ENCODE measurements around the gene ZNF385A.

Gene ZNF385A

DNA sequence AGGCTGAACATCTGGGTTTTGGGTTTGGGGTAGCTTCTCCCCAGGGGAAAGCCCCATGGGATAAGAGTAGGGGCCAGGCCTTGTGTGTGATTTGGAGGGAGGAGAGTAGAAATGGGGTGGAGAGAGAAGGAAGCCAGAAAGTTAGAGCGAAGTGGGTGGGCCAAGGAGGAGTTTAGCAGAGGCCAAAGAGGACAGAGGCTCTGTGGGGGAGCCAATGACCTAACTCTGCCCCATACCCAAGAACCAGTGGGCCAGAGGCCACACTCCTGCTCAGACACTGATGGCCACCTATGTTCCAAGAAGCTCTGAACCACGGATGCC is 9.3 kb downstream of the ZNF385A start:
- DNase-seq (ENCODE audit: low read depth in 1 of 2, low spot score in 1 of 2) = no peak

DNA sequence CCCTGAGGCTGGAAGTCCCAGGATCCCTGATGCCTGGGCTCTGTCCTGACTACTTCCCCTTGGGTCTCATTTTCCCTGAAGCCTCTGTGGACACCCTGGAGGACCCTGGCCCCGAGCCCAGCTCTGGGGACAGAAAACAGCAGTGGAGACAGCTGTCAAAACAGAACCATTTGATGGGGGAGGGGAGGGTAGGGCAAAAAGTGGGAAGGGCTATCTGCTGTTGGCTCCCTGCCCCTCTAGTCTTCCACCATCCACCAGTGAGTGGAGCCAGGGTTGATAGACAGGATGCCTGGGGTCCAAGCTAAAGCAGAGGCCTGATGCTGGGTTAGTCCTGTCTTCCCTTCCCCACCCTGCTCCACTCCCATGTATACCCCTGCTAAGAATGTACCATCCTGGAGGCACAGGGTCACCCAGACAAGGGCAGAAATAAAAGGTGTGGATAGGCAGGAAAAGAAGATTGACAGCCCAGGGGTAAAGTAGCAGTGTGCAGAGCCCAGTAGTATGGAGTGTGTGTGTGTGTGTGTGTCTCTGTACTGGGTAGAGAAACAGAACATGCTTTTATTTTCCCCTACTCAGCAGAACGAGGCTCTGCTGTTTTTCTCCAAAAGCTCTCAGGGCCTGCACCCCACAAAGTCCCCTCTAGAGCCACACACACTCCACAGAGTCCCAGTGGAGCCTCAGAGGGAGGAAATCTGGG is 9.8 kb downstream of the ZNF385A start:
- DNase-seq (ENCODE audit: low read depth in 1 of 2, low spot score in 1 of 2) = no peak

DNA sequence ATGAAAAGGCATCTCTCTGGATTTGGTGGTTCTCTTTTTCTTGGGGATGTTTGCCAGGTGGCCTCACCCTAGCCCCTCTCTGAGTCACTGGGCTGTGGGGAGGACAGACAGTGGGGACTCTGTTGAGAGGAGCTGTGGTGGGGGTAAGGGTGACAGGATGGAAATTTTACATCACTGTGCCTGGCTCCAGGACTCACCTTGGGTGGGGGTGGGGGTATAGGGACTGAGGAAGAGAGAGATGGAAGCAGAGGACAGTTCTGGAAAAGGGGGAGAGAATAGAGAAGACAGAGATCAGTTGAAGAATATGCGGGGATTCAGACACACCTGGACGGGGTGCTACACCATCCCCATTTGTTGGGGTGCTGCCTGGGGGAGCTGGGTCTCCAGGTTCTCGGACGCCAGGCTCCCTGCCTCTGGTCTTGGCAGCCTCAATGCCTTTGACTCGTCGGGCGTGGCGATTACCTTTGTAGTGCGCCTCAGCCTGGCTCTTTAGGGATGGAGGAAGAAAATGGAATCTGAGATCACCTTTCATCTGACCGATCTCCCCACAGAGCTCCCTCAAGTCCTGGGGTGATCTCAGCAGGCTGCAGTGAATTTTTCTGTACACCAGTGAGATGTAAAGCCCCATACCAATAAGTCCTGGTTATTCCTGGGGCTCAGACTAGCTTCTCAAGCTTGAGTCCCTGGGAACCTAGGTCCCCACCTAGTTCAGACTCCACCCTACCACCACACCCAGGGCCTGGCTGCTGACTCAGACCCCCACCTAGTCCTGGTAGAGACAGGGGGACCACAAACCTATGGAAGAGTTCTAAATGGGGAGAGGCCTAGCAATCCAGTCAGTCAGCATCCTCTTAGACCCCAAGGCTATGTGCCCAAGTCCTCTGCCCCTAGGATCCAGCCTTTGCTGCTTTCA is 10.6 kb downstream of the ZNF385A start:
- no peak for DNase-seq (ENCODE audit: low read depth in 1 of 2, low spot score in 1 of 2)

DNA sequence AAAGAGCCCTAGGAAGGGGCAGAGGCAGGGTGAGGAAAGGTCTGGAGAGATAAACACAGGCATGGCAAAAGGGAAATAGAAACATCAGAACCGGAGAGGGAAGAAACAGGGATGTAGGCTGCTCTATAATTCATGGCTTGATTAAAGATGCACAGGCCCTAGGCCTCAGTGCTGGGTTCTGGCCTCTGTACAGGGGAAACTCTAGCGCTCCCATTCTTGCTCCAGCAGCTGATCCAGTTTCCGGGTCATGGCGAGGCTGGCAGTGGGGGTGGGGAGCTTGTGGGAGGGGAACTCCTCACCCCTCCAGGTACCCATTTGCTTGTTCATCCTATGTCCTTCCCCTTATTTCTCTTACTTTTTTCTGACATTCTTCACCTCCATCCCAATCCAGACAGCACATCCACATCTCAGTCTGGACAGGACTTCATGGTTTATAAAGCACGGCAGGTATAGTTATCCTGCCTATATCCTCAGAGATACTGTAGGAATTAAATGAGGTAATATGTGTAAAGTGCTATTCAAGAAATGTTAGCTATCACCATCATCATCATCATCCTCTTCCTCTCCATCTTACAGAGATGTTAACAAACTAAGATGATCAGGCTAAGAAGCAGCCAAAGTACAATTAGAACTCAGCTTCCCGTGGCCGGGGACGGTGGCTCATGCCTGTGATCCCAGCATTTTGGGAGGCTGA is 12.3 kb downstream of the ZNF385A start:
- DNase-seq (ENCODE audit: low read depth in 1 of 2, low spot score in 1 of 2) = no peak

GRCh38 chr12:54371328-54372112 is 13.0 kb downstream of the ZNF385A start:
- no peak for DNase-seq (ENCODE audit: low read depth in 1 of 2, low spot score in 1 of 2)

DNA sequence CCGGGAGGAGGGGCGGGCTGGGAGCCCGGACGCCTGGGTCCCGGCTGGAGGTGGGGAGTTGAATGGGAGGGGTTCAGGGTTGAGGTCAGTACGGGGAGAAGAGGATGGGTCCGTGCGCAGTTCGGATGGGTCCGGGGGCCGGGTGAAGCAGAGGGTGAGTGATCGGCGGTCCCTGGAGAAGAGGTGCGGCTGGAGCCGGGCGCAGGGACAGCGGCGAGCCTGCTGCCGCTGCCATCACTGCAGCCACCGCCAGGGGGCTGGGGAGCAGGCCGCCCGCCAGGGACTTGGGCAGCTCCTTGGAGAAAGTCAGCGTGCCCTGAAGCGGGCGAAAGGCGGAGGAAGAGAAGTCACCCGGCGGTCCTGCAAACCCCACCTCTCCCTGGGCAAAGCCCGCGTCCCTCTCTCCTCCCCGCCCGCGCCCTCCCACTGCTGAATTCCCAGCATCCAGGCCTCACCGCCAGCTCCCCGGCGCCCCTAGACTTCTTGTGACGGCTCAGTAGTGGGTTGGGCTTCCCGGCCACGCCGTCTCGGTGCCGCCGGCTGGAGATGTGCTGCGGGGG is 14.3 kb downstream of the ZNF385A start:
- DNase-seq (ENCODE audit: low read depth in 1 of 2, low spot score in 1 of 2) = no peak

DNA sequence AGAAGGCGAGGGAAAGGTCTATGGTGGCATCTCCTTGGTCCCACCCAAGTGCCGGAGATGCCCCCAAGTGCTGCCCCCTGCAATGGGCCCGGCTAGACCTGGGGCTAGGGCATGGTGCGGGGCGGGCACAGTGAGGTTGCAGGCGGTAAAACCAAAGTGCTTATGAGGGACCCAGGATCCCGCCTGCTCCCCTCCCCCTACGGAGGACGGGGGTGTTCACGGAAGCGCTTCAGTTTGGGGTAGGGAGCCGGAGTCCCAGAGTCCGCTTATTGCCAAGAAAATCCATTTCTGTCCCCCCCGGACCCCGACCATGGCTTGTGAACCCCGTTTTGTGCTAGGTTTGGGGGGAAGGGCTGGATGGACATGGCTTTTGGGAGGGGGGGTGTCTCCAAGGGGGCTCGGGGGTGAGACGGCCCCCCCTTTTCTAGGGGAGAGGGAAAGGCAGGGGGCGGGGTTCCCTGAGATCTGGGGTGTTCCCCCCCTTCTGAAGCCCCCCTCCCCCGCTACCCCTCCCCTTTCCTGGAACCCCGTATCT is 14.9 kb downstream of the ZNF385A start:
- DNase-seq (ENCODE audit: low read depth in 1 of 2, low spot score in 1 of 2) = no peak

GRCh38 chr12:54368709-54369596 is 15.6 kb downstream of the ZNF385A start:
- peak; percentile 83 to 90 for DNase-seq (ENCODE audit: low read depth in 1 of 2, low spot score in 1 of 2)

- no peak for DNase-seq (ENCODE audit: low read depth in 1 of 2, low spot score in 1 of 2)
These were observed 16.4 kb downstream of the ZNF385A start for GRCh38 chr12:54368025-54368708.

DNA sequence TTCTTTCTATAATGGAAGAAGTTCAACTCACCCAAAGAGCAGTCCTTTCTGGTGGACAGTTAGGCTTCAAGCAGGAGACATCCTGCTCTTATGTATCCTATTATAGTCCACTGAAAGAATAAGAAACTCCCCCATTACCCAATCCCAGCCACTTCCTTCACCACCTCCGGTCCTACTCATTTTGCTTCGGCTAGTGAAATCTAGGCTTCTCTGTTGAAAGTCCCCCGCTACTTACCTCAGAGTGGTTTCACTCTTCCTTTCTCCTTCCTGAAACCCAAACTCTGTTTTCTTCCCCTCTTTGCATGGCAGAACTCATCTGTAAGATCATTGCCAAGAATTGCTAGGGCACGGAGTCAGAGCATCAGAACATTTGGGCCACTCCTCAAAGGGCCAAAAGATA is 20.1 kb downstream of the ZNF385A start, which contains the start of gene GPR84:
GPR84 (minus strand) TSS at position 74 of the 400 bp plus-strand sequence. CDS start 635 bp downstream, outside the sequence.
- DNase-seq (ENCODE audit: low read depth in 1 of 2, low spot score in 1 of 2) = no peak

- no peak for DNase-seq (ENCODE audit: low read depth in 1 of 2, low spot score in 1 of 2)
These were observed 20.9 kb downstream of the ZNF385A start for GRCh38 chr12:54363618-54364017.

DNA sequence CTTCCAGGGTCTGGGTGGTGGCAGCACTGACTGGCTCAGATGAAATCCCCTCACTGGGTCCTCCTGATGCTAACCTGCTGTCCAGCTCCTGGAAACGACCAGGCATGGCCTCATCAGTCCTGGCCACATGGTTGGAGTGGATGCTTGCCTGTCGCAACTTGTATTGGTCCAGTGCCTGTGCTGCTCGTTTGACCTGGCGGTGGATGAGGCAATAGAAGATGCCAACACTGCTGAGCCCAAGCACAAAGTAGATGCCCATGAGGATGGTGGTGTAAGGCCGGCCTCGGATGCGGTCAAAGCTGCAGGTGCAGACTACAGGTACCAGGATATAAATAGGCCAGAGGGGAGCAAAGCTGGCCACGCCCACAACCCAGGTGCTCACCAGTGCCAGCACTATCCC is 21.5 kb downstream of the ZNF385A start:
- DNase-seq (ENCODE audit: low read depth in 1 of 2, low spot score in 1 of 2) = no peak

- peak in 1 of 2 donors; percentile 33 for DNase-seq (ENCODE audit: low read depth in 1 of 2, low spot score in 1 of 2)
These were observed 23.6 kb downstream of the ZNF385A start for GRCh38 chr12:54360717-54361456.

- DNase-seq (ENCODE audit: low read depth in 1 of 2, low spot score in 1 of 2) = no peak
These were observed 24.7 kb downstream of the ZNF385A start for GRCh38 chr12:54359762-54360351.

GRCh38 chr12:54358945-54359761 is 25.4 kb downstream of the ZNF385A start:
- DNase-seq (ENCODE audit: low read depth in 1 of 2, low spot score in 1 of 2) = peak; percentile 75 to 95

GRCh38 chr12:54358191-54358944 is 26.2 kb downstream of the ZNF385A start:
- peak in 1 of 2 donors; percentile 46 for DNase-seq (ENCODE audit: low read depth in 1 of 2, low spot score in 1 of 2)
